ENCODE results near the gene PAWR. TPM values are rescaled to one million over a fixed set of nuclear protein-coding genes. Genes with fewer than 3 reads are reported as not detected.

The PAWR gene
- total RNA-seq, 1 experiment from 2014 or later = 176 TPM

GRCh38 chr12:79732638-79733037 lies 41.9 kb upstream of the PAWR start:
- H3K36me3 Mint-ChIP-seq (ENCODE audit: insufficient read depth in 1 of 3, low read depth in 3 of 3) = no peaks in the 10 kb centered on the region
- Histone ChIP-seq H3K27ac (ENCODE audit: insufficient read length, low read depth, low read length) (no peak overlapping the region), H2BK20ac (ENCODE audit: low read depth, low read length, poor library complexity, severe bottlenecking) (no peak overlapping the region), H2BK5ac (ENCODE audit: insufficient read length, low read length) (no peak overlapping the region), H3K14ac (ENCODE audit: insufficient read depth, low read length) (no peak overlapping the region), H2AK5ac (ENCODE audit: insufficient read length, low read length) (no peak overlapping the region), H3K4me2 (ENCODE audit: insufficient read depth, insufficient read length, low read length) (no peak overlapping the region), H4K20me1 (ENCODE audit: control insufficient read depth, insufficient read depth, insufficient read length) (no peaks in the 10 kb centered on the region), H3K79me1 (ENCODE audit: insufficient read depth, low read depth, low read length, poor library complexity, severe bottlenecking) (no peaks in the 10 kb centered on the region), H3K27me3 (ENCODE audit: insufficient read depth, low read length) (peaks cover 2% of the 10 kb centered on the region; the same call in 1 of the 2 replicates), H3T11ph (ENCODE audit: low read length) (no peak overlapping the region), H3K23ac (ENCODE audit: insufficient read length, low read depth, low read length) (no peak overlapping the region), H4K91ac (ENCODE audit: insufficient read length, low read depth, low read length) (no peak overlapping the region), H4K5ac (ENCODE audit: insufficient read length, low read depth, low read length) (no peak overlapping the region), H3K4me1 (ENCODE audit: insufficient read depth, low read length) (no peaks in the 10 kb centered on the region), H2AFZ (ENCODE audit: low read length) (no peak overlapping the region), H3K9ac (ENCODE audit: extremely low read depth, insufficient read length, low read length) (no peak overlapping the region), H3K56ac (ENCODE audit: insufficient read length, low read depth, low read length) (no peak overlapping the region), H3K18ac (ENCODE audit: insufficient read length, low read depth, low read length) (no peak overlapping the region), H2BK120ac (ENCODE audit: low read depth, low read length, poor library complexity, severe bottlenecking) (no peak overlapping the region), H4K8ac (replicated peaks; ENCODE audit: insufficient read length, low read depth, low read length) (no peak overlapping the region), H3K9me3 (ENCODE audit: control insufficient read depth, low read depth, low read length) (no peaks in the 10 kb centered on the region), H3K23me2 (ENCODE audit: insufficient read length, low read depth, low read length, poor library complexity, severe bottlenecking) (no peaks in the 10 kb centered on the region), H3K79me2 (ENCODE audit: insufficient read depth, low read length) (no peaks in the 10 kb centered on the region), H2BK12ac (ENCODE audit: insufficient read length, low read depth, low read length) (no peak overlapping the region), H3K4ac (ENCODE audit: low read depth, low read length) (no peak overlapping the region), H2BK15ac (ENCODE audit: low read depth, low read length) (no peak overlapping the region)
- TF ChIP-seq CTCF (conservative IDR thresholded peaks at IDR 0.05) = no peak
- no peak overlapping the region; a peak in 1 of 5 replicates for H3K4me3 Mint-ChIP-seq
- no peaks in the 10 kb centered on the region for H3K27me3 Mint-ChIP-seq (ENCODE audit: low read depth)
- H3K9me3 Mint-ChIP-seq = peaks cover 0 to 2% of the 10 kb centered on the region in 2 experiments; a peak in 1 of 5 replicates
- H3K4me1 Mint-ChIP-seq = peaks cover 8 to 10% of the 10 kb centered on the region in 2 experiments
- H3K27ac Mint-ChIP-seq = no peak overlapping the region
- DNase-seq = no peak
